NCI-H2196 treated with DMSO at 0.1 percent for 48 hours (cell line): ENCODE measurements around the gene CHRM4.

Source experiments
- DNase-seq: peaks from one replicate; lab custom pipeline; 2025; ENCODE audit not compliant: unreplicated experiment; lab: John Stamatoyannopoulos, UW

The CHRM4 gene

DNA sequence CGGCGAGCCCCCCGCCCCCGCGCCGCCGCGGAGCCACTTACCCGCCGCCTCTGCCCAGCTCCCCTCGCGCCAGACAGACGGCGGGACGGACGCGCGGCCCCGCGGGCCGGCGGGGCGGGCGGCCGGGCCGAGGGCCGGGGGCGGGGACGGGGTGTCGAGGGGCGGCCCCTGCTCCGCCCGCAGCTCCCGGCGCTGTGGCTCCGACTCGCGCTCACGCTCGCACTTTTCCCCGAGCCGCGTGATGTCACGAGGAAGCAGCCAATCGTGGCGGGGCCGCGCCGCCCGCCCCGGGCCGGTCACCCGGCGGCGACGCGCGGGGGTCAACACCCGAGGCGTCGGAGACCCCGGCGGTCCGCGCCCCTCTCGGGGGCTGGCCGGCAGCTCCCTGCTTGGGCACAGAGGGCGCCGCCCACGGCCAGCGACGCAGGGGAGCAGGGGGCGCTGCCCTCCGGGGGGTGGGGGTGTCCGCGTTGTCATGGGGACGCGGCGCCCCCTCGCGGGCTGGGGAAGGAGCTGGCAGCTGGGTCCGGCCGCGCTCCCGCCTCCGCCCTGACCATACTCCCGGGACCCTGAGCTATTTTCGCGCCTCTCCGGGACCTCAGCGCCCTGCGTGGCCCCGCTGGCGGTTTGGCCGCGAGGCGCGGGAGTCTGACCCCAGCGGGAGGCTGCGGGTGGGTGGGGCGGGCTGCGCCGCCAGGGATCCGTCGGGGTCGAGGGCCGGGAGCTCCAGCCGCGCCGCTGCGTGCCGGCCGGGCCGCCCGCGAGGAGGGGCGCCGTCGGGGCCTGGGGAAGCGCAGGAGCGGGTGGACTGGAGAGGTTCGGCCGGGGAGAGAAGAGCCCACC lies at the start of gene CHRM4:
Gene CHRM4, minus strand, starts transcription at position 199 of the 843 bp plus-strand sequence. CDS start 5,219 bp downstream, outside the sequence.
- peak; percentile 84 for DNase-seq

DNA sequence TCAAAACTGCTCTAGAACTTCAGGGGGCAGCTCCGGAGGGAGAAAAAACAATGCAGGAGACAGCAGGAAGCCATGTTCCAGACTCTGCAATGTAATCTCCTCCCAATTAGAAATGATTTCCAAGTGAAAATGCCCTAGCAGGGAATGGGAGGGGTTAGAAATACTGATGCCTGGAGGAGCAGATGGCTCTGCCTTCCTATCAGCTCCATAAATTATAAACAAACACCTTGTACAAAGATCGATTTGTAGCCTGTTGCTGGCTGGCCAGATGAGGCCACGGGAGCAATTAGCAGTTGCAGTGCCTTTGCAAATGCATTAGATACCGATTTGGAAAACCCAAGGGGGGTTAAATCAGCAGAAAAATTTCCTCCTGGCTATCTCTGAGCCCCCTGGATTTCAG lies 46.6 kb upstream of the CHRM4 start:
- DNase-seq: no peak

DNA sequence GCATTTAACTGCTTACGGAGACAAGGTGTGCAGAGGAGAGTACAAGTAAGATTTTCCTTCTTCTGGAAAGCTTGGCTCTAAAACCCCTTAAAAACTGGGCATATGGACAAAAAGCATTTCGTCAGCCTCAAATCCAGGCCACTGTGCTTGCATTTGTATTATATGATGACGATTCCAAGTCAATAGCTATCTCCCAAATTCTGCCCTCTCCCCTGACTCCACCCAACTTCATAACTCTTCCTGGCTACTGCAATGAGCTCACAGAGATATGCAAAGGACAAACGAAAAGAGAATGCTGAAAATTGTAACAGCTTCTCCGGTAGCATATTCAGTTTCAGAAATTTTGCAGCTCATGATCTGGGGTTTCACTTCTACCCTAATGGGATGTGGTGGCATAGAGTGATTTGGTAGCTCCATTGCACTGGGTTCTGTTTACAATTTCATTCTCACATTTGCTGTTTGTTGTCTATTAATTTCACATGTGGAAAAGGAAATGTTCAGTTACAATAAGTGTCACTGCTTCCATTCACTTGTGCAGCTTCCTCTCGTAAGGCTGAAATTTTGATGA lies 45.6 kb upstream of the CHRM4 start:
- DNase-seq: no peak

DNA sequence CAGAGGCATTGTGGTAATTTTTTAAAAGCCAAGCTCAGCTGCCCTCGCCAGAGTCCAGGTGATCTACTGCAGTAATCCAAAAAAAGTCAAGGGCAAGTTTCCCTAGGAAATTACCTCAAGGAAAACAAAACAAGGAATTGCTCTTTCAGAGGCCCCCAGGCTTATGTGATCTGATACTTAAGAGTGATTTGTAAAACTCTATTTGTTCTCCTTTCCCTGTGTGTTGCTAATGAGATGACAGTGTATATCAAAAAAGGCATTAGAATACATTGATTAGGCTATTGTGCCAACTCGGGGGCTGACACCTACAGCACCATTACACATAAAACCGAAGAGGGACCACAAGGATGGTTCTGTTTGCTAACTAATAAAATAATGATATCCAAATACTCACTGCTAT lies 44.5 kb upstream of the CHRM4 start:
- no peak for DNase-seq

DNA sequence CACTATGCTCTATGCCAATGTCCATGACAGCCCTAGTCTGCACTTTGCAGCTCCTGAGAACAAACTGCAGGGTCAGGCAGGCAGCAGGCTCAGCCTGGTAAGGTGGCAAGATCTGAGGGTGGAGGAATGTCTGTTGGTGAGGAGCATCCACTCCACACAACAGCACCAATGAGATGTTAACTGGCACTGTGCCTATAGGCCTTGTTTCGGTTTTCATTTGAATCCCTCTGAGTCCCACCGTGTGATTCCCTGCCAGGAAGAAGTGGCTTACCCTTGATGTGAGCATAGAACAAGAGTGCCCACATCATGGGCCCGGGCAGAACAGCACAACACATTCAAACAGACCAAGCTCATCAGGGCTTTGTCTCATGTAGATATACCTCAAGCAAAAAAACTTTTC lies 44.1 kb upstream of the CHRM4 start:
- DNase-seq: no peak

DNA sequence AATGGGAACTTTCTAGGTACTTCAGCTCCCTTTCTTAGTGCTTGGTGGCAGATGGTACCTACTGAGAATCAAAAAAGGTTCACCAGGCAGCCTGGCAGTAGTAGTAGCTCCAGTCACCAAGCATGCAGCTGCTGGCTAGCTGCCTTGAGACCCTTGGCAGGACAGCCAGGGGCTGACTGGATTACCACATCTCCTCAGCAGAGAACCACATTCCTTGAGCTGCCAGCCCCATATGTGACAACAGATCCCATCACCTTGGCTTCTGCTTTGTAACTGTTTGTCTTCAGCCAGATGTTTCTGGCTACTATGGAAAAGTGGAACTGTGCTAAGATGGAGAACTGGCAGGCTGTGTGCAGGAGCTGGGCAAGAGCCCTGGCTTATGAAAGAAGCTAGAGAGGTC lies 39.6 kb upstream of the CHRM4 start:
- no peak for DNase-seq

DNA sequence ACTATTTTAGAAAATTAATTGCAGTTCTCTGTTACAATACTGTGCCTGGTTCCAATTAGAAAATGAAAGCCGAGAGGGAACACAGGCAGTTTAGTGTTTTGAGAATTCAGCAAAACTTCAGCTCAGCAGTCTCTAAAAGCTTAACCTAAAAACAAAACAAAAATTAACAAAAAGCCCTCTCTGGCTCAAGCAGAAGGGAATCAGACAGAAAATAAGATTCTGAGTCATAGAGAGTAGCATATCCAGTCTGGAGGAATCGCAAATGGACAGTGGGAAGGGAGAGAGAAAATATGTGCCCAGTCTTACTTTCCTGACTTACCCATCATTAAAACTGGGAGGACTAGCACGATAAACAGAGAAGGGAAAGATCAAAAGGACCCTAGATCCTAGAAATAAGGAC lies 38.1 kb upstream of the CHRM4 start:
- no peak for DNase-seq

DNA sequence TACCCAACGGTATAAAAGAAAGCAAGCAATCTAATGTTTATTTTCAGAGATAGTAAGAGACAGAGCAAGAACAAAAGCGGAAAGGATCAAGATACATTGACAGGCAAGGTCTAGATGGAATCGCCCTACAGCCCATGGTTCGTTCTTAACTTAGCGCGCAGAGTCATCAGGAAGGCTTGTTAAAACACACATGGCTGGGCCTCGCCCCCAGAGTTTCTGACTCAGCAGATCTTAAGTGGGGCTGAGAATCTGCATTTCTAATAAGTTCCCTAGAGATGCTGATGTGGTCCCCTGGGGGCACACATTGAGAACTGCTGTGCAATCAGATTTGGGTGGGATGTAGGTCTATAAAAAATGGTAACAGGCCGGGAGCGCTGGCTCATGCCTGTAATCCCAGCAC lies 35.8 kb upstream of the CHRM4 start:
- DNase-seq: no peak

DNA sequence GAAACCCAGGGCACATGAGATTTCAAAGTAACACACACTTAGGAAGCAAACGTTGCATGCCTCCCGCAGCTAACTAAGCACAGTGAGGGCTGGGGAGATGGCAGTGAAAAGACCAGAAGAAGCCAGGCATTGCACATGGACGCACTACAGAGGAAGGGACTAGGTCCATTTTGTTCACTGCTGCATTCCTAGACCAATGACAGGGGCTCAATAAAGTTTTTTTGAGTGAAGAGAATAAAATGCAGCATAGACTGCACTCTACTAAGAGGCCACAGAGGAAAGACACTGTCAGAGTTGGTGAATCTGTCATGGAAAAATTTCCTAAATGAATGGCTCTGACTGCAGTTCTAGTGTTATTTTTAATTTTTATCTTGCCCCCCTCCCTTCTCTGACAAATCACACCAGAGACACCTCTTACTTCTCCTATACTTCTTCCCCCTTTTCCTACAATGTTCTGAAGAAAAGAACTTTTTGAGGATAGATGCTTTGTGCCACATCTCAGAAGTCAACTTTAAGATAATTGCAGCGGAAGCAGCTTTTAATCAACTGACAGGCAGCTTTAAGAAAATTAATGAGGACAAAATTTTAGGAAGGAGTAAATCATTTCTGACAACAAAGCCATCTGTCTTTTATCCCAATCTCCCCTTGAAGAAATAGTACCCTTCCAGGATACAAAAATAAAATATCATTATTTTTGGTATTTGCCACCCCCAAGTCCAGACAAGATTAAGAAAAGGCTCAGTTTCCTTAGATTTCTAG lies 34.8 kb upstream of the CHRM4 start:
- no peak for DNase-seq

DNA sequence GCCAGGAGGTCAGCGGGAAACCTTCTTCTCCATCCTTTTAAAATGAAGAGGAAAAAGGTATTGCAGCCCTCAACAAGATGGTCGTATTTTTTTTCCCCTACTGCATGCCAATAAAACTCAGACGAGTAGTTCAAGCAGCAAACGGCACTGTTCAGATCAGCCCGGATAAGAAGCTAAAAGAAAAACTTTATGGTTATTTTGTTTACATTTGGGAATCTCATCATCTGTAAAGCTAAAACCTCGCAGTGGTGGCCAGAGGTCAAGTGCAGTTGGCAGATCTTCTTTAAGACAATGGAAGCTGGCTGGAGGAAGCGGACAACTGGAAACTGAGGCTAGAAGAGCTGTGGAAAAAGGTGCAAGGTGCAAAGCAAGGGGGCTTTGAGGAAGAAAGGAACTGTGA lies 31.0 kb upstream of the CHRM4 start:
- DNase-seq: no peak

DNA sequence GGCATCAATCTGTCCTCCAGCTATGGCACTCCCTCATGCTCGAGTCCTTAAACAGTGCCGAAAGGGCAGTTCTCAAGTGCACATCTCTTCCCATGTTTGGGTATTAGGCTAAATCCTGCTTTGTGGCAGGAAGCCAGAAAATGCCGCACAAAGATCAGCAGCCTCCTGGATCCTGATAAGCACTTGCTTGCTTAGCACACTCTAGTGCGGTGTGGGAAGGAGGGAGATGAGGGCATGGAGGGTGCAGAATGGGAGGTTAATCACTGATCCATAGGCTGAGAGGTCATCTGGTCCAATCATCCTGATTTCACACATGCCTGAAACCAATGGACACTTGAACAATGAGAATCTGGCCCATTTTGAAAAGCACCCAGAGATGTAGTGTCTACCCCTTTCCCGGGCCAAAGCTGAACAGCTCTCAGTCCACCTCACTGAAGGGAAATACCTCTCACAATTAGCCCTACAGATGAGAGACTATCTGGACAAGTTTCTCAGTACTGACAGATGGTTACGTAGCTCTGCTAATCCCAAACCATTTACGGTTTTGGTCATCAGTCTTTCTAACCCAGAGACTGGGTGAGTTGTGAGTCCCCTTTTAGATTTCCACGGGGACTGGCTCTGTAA lies 29.8 kb upstream of the CHRM4 start:
- no peak for DNase-seq

DNA sequence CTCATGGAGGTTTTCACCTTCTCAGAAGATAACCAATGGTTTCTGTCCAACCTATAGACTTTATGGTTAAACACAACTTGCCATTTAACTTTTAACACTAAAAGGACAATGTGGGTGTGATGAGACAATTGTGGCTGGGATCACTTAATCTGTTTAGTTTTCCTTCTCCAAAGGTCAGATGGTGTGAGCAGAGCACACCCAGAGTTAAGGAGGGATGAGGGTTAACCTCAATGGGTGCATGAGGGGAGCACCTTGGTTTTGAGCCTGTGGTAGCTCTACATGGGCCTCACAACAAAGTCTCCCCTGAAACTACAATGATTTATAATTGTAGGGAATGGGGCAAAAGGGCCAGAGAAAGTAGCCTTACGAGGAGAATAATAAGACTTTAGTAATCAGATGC lies 28.9 kb upstream of the CHRM4 start:
- DNase-seq: no peak

DNA sequence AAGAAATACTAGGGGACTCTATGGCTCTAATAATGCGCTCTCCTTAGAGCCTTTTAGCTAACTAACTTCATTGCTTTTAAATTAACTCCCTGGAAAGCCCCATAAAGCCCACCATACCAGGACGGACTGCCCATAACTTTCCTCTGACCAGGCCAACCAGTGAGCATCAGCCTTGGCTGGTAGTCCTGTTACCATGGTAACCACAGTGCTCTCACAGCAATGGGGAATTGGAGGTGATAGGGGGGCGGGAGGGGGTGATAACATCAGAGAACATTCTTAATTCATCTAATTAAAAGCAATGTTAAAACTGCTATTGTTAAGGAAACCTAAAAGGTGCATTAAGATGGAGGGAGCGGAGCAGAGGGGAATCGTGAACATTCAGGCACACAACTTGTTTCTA lies 27.2 kb upstream of the CHRM4 start:
- no peak for DNase-seq

DNA sequence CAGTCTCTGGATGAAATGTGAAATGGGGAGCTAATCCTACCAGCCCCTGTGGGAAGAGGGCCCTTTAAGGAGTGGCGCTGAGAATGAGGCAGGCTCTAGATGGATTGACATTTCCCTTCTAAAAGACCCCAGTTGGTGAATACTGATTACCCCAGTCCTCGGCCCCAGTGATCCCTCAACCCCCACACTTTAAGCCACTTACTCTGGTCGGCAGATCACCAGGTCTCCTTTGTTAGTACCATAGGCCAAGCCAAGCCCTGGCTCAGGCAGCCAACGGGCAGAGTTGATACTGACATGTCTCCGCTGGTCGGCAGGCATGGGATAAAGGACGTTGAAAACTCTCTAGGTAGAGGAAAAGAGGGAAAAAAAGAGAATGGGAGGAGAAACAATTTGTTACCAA lies 26.1 kb upstream of the CHRM4 start:
- no peak for DNase-seq

DNA sequence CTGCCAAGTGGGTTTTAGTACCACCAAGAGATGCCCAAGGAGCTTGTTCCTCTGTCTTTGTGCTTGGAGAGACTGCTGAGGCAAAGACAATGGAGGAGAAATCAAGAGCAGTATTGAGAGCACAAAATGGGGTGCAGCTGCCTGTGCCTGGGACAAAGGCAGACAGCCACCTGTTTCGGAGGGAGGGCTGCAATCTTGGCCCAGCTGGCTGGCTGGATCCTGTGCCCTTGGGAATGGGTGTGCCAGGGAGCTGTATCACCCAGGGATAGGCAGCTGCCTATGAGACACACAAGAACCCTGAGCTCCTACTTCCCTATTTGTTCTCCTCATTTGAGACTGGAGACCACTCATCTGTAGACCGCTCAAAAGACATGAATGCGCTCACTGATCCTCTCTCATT lies 23.3 kb upstream of the CHRM4 start:
- peak; percentile 47 for DNase-seq

DNA sequence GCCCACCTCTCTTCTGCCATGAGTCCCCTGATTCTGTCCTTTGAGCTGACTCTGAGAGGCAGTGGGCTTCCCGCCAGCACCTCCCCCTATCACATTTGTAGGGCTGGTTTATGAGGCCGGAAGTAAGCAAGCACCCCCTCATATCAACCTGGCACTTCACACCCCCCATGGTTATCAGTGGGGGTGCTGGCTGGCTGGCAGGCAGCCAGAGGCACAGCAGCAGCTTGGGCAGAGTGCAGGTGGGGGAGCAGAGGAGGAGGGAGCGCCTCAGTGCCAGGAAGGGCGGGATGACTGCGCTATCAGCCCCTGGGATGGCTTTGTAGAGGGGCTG lies 22.9 kb upstream of the CHRM4 start:
- DNase-seq: peak; percentile 67

DNA sequence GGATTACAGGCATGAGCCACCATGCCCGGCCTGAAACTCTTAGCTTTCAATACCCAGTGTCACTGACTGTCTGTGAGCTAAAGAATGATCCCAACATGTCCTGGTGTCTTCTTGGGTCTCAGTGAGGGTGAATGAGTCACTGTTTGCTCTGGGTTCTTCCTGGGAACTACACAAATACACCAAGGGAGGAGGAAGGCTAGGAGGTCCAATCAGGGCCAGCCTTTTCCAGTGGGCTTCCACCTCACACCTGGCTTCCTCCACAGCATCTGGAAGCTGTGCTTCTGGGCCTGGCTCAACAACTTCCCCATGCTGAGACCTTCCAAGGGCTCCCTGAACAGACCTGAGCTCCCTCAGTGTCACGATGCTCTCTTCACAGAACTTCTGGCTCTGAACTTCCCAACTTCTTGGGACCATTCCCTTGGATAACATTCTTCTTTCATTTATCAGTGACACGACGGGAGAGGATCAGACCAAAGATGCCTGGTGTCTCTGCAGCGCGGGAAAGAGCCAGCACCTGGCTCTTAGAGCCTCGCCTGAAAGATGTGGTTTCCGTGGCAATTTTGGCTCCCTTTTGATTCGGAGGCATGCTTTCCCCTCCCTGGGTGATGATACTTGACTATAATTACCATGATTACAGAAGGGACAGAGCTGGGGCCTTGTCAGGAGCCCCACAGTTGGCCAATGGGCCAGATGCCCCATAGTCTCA lies 22.3 kb upstream of the CHRM4 start:
- peak; percentile 68 for DNase-seq

DNA sequence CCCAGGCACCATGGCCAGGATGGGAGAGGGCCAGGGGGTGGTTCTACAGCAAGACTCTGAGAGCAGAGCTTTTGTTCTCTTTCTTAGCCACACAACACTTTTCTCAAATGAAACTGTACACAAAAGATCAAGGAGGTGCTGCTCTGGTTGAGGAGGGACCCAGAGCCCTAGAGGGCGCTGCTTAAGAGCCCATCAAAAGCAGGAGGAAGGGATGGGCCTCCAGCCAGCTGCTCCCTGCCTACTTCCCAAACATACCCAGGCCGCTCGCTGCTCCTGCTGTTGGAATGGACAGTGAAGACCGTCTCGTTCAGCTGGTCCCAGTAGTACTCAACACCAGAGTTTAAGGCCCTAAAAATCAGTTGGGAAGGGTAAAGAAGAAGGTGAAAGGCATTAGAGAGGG lies 18.4 kb upstream of the CHRM4 start:
- DNase-seq: peak; percentile 31

DNA sequence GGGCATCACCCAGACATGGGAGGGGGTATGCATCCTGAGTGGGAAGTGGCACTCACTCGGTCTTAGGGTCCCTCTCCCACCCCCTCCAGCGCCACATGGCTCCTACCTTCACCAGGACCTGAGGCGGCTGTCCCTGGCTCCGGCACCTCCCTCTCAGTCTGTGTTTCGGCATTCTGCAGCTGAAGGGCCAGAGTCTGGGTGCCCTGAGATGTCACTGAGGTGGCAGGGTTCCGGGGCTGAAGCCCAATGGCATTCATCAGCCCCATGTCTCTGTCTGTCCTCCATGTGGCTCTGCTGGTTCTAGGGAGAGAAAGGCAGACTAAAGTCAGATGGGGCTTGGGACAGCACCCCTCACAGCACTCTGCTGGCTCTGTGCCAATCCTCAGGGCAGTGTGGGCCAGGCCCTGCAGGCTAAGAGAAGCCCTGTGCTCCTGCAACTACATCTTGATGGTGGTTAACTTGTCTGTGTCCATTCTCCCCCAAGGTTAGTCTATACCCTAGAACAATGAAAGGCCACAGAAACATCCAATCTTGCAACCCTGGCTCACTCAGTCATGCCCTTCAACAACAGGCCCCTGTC lies 16.9 kb upstream of the CHRM4 start:
- no peak for DNase-seq

DNA sequence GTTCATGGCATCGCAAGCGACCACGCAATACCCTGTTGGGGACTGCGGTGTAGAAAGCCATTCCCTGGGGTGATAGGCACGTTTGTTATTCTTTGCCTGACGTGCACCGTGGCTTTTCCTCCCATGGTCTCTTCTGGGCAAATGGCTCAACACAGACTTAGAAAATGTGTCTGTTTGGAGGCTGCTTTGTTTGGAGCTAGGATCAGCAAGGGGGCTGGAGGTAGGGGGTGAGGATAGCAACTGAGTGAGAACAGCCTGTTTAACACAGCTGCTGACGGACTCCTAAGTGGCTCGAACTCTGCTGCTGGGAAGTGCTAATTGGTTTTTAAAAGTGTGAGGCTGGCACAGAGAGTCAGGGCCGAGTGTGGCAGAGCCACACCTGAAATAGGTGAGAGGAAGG lies 16.1 kb upstream of the CHRM4 start:
- no peak for DNase-seq

DNA sequence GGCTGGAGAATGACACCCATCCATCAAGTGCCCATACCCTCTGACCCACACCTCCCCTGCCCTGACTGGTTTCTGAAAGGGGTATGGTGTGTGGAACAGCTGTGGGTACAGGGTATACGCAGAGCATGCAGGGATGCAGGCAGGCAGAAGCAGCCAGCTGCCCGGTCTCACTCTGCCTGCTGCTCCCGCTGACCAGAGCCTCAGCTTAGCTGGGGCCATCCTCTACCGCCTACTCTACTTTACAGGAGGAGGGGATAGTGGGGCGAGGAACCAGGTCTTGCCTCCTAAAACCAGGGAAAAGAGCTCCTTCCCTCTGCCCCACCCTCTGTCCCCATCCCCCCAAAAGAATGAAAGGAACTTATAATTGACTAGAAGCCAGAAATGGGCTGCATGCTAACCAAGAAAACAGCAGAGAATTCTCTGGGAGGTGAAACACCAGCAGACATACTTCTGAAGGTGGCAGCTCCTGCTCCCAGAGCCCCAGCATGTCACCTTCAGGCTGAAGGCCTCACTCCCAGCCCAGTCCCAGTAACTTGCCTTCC lies 13.0 kb upstream of the CHRM4 start:
- DNase-seq: no peak
